NCI-H82 (cell line): ENCODE measurements around the gene WNK1.
"Not testable (repeated sequence)": the region's sequence is repeated elsewhere in the genome, so short reads cannot be mapped to it uniquely, and the experiment has no call there.

ENCODE experiments used
- DNase-seq: peaks from one replicate; lab custom pipeline; 2025; lab: John Stamatoyannopoulos, UW

Gene WNK1

DNA sequence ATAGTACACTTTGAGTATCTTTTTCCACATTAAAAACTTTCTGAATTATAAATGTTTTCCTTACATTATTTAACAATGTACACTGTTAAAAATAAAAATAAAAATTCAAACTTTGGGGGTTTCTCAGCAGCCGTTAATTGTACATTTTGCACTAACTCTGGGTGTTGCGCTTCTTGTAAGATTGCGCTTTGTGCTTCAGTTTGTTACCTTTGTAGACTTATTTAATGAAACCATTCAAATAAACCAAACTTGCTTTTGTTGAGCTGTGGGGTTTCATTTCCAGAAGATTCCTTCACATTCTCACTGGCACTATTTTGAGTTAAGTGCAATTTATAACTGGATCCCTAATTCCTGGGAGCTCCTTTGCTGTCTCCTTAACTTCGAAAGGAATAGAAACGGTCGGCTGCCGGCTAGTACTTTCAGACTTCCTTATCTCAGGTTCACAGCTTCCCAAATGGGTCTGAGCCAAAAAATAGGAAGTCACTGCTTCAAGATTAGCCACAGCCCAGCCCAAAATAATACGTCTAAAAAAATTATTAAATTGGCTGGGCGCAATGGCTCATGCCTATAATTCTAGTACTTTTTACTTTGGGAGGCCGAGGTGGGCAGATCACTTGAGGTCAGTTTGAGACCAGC is 158.9 kb downstream of the WNK1 start:
- no peak for DNase-seq

DNA sequence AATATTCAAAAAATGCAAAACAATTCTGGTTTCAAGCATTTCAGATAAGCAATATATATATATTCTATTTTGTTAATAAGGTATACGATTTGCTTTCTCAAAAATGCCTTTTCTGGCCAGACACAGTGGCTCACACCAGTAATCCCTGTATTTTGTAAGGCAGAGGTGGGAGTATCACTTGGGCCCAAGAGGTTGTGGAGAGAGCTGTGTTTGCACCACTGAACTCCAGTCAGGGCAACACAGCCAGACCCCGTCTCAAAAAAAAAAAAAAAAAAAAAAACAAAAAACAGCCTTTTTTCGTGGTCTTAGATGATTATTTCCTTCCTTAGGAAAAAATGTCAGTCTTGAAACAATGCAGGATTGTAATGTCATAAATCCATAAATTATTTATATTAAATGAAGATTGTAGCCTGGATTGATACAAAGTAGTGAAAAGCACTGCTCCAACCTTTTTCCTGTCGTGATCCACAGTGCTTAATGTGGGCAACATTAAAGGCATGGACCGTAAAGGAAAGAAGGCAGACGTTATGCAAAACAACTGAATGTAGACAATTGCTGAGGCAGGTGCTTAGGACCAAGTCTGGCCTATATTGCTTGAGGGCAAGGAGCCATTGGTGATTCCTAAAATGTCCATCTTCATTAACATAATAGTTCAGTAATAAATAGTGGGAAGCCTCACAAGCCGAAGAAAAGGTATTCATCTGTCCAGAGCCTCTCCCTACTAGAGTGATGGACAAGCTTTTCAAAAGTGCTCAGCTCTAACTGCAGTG is 160.3 kb downstream of the WNK1 start:
- no peak for DNase-seq

GRCh38 chr12:913919-914698 is 161.7 kb downstream of the WNK1 start:
- DNase-seq: no peak

GRCh38 chr12:915090-915489 is 162.7 kb downstream of the WNK1 start:
- no peak for DNase-seq

- no peak for DNase-seq
Measured at GRCh38 chr12:916240-916639, 163.9 kb downstream of the WNK1 start.

- no peak for DNase-seq
Measured at GRCh38 chr12:916712-917445, 164.5 kb downstream of the WNK1 start.

- DNase-seq: no peak
Measured at GRCh38 chr12:920676-921075, 168.3 kb downstream of the WNK1 start.

- no peak for DNase-seq
Measured at GRCh38 chr12:922285-922684, 169.9 kb downstream of the WNK1 start.

- no peak for DNase-seq
Measured at GRCh38 chr12:926641-927040, 174.3 kb downstream of the WNK1 start.

- DNase-seq: no peak
Measured at GRCh38 chr12:931060-931459, 178.7 kb downstream of the WNK1 start.

GRCh38 chr12:931591-931990 is 179.2 kb downstream of the WNK1 start:
- DNase-seq: no peak

DNA sequence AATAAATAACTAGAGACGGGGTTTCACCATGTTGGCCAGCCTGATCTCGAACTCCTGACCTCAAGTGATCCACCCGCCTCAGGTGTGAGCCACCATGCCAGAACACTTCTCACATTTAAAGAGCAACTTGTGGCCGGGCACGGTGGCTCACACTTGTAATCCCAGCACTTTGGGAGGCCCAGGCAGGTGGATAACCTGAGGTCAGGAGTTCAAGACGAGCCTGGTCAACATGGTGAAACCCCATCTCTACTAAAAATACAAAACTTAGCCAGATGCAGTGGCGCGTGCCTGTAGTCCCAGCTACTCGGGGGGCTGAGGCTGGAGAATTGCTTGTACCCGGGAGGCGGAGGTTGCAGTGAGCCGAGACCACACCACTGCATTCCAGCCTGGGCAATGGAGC is 183.5 kb downstream of the WNK1 start:
- DNase-seq: not testable (repeated sequence)

DNA sequence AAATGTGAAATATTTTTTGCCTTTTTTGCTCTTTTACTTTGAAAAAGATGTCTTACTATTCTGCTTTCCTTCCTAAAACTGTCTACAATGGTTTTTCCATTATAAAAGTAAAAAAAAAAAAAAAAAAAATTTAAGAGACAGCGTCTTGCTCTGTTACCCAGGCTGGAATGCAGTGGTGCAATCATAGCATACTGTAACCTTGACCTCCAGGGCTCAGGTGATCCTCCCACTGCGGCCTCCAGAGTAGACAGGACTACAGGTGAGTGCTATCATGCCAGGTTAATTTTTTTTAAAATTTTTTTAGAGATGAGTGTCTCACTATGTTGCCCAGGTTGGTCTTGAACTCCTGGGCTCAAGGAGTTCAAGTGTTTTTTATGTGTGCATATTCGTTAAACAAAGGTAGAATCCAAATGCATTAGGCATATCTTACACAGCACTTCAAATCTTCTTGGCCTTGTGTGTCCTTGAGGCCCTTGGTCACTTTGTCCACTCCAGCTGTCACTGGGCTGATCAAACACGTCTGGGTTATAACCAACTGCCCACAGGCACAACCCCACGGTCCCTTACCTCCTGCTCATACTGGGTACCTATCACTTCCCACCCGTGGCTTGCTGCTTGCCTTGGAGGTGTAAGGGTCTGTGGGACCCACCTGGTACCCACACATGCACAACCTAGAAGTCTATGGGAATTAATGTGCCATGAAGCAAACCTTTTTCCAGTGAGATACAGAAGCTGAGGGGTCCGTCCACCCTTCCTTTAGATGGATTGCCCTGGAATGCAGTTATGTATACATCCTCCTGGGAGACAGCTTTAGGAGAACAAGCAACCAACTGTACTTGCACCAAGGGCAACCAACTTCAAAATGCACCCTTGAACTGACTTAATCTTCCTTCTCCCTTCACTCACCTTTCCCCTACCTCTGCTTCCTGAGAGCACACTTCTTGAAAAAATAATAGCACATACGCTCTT is 184.3 kb downstream of the WNK1 start:
- no peak for DNase-seq

DNA sequence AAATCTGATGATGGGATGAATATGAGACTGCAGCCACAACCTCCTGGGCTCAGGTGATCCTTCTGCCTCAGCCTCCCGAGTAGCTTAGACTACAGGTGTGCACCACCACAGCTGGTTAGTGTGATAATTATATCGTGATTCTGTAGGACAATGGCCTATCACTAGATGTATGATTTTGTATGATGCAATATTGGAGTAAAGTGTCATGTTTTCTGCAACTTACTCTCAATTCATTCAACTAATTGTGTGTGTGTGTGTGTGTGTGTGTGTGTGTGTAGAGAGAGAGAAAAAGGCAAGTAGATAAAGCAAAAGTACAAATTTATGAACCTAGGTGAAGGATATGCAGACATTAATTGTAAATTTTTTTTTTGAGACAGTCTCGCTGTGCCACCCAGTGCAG is 186.4 kb downstream of the WNK1 start:
- DNase-seq: no peak

DNA sequence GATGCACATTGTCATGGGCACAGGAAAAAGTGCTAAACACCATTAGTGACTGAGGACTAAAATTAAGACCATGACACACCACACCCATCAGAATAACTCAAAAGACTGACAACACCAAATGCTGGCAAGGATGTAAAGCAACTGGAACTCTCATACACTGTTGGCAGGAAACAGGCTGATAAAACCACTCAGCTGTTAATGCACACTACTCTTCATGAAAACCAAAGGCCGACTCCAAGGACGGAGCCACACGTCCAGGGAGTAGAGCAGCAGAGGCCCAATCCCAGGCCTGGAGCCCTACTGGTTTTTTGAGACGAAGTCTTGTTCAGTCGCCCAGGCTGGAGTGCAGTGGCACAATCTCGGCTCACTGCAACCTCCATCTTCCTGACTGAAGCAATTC is 190.7 kb downstream of the WNK1 start:
- no peak for DNase-seq

DNA sequence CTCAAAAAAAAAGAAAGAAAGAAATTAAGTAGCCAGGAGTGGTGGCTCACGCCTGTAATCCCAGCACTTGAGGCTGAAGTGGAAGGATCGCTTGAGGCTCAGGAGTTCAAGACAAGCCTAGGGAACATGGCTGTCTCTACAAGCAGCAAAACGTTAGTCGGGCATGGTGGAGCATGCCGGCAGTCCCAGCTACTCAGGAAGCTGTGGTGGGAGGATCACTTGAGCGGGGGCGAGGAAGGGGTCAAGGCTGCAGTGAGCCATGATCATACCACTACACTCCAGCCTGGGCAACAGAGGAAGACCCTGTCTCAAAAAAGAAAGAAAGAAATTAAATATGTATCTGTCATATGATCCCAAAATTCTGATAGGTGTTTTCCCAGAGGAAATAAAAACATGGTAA is 191.8 kb downstream of the WNK1 start:
- no peak for DNase-seq

GRCh38 chr12:946212-946611 is 193.8 kb downstream of the WNK1 start:
- no peak for DNase-seq

- no peak for DNase-seq
Measured at GRCh38 chr12:946631-947030, 194.3 kb downstream of the WNK1 start.

- no peak for DNase-seq
Measured at GRCh38 chr12:948238-948637, 195.9 kb downstream of the WNK1 start.

DNA sequence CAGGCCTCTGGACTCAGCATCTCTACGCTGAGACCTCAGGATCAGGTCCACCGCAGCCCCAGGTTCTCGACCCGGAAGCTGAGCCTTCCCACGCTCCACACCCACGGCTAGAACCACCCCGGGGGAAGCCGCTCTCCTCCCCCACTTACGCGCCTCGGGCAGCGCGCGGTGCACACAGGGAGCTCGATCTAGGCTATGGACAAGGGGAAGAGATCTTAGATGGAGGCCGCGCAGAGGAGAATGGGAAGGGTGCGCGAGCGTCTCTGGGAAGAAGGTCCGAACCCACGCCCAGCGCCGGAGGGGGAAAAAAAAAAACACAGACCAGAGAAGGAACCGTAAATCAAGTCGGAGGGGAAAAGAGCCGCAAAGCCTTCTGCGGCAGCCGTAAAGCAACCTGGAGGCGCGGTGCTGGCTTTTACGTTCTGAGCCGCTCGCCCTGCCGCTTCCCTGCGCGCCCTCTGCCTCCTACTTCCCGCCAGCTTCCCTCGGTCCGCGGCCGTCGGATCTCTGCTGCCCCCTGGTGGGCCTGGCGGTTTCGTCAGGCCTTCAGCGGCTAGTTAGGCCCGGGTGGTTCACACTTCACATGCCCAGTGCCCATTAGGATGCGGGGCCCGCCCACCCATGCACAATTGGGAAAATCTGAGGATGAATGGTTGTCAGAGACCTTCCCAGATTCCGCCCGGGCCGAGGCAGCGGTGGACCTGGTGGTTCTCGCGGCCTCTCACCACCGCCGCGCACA is 197.2 kb downstream of the WNK1 start, which contains the start of gene RAD52:
Gene RAD52, minus strand, starts transcription at position 242 of the 739 bp plus-strand sequence. CDS start 16,636 bp downstream, outside the sequence.
- peak; percentile 99 for DNase-seq
